Measurements from ENCODE around the gene KIF5A.
"Not testable (repeated sequence)": the region's sequence is repeated elsewhere in the genome, so short reads cannot be mapped to it uniquely, and the experiment has no call there.

The KIF5A gene

GRCh38 chr12:57585156-57585555 lies 35.3 kb downstream of the KIF5A start:
- no peak for DNase-seq

DNA sequence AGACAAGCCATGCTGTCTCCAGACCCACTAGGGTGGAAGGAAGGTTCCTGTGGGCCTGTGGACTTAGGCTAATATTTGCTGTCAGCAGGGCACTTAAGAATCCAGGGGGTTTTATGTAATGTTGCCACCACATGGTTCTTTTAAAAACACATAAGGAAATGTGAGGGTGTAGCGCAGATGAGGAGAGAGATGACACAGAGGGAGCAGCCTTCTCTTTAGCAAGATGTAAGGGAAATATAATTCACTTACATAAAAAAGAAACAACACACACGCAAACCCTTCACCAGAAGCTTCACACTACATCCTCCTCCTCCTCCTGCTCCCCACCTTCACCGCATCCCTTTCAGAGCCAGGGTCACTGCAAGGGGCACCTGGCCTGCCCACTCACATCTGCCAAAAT lies 36.3 kb downstream of the KIF5A start:
- DNase-seq: no peak

DNA sequence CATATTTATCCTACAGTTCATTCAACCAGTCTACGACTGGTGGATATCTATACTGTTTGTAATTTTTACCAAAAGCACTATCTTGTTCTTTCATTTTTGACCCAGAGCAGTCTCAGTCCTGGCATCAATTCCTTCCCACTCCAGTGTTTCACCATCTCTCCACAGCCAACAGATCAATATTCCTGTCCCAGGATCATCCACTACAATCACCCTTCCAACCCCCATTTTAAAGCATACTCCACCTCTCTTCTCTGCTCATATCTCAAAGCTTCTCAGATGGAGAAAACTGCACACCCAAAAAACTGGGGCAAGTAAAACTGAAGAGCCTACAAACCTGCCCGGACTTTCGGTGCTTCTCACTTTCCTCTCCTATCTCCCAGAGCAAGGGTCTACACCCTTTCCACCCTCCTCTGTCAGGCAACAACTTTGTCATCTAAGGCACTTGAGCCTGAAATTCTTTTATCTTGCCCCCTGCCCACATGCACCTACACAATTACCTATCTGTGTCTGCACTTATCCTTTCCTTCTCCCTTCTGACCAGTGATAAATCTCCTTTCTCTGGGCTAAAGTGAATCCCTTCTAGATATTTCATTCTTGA lies 37.1 kb downstream of the KIF5A start:
- no peak for DNase-seq

DNA sequence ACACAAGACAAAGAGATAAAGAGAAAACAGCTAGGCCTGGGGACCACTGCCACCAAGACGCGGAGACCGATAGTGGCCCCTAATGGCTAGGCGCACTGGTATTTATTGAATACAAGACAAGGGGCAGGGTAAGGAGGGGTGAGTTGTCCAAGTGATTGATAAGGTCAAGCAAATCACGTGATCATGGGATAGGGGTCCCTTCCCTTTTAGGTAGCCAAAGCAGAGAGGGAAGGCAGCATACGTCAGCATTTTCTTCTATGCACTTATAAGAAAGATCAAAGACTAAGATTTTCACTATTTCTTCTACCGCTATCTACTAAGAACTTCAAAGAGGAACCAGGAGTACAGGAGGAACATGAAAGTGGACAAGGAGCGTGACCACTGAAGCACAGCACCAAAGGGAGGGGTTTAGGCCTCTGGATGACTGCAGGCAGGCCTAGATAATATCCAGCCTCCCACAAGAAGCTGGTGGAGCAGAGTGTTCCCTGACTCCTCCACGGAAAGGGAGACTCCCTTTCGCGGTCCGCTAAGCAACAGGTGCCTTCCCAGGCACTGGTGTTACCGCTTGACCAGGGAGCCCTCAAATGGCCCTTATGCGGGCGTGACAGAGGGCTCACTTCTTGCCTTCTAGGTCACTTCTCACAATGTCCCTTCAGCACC lies 39.2 kb downstream of the KIF5A start:
- DNase-seq: not testable (repeated sequence)

DNA sequence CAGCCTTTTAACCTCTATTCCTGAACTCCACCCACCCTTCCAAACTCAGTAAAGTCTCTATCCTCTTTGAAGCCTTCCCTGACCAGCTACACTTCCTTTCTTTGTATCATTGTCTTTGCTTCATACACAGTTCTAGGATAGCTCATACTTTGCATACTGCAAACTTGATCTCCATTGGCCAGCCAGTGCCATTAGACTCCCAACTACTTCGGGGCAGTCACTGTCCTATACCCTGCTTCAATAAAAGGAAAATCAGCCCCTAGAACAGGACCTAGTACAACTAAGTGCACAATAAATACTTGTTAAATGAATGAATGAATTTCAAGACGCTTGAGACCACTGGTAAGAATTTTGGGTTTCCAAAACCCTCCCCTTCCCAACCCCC lies 40.6 kb downstream of the KIF5A start:
- DNase-seq: no peak

GRCh38 chr12:57590864-57591781 lies 41.3 kb downstream of the KIF5A start, which contains the start of gene PIP4K2C:
Gene PIP4K2C, plus strand, starts transcription at chr12:57591192. Its CDS starts 98 bp downstream, at chr12:57591290.
- DNase-seq: peak; percentile 79

DNA sequence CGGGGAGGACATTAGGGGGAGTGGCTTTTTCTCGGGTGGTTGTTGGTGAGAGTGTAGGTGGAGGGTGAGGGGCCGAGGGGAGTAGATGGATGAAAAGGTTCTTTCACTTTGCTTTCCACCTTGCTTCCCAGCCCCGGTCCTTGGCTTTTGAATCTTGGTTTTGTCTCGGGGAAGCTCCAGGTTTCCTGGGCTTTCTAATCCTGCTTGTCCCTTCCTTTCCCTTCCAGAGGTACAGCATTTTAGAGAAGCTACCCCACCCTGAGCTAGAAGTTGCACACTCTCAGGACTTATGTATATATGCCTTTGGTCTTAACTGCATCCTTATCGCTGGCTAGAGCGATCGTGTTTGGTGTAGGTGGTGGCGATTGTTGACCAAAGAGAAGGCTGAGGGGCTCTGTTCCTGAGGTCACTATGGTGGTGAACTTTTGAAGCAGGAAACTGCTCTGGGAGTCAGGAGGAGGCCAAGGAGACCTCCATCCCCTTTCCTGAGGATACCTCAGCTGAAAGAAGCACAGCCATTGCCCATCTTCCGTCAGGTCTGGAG lies 42.0 kb downstream of the KIF5A start:
- no peak for DNase-seq

- no peak for DNase-seq
Measured at GRCh38 chr12:57592551-57593165, 42.8 kb downstream of the KIF5A start.

GRCh38 chr12:57593187-57593586 lies 43.3 kb downstream of the KIF5A start:
- no peak for DNase-seq

GRCh38 chr12:57600395-57600794 lies 50.6 kb downstream of the KIF5A start:
- DNase-seq: no peak

- DNase-seq: no peak
Measured at GRCh38 chr12:57602544-57602943, 52.7 kb downstream of the KIF5A start.

GRCh38 chr12:57603324-57603723 lies 53.5 kb downstream of the KIF5A start:
- no peak for DNase-seq

- no peak for DNase-seq
Measured at GRCh38 chr12:57603815-57604453, 54.1 kb downstream of the KIF5A start.

- peak; percentile 47 for DNase-seq
Measured at GRCh38 chr12:57604454-57604991, 54.7 kb downstream of the KIF5A start, which contains the start of gene DTX3. Gene DTX3, plus strand, starts transcription at chr12:57604824. Its CDS starts 1,694 bp downstream, at chr12:57606518.

- no peak for DNase-seq
Measured at GRCh38 chr12:57604992-57605810, 55.4 kb downstream of the KIF5A start.

- no peak for DNase-seq
Measured at GRCh38 chr12:57605811-57606311, 56.0 kb downstream of the KIF5A start.

DNA sequence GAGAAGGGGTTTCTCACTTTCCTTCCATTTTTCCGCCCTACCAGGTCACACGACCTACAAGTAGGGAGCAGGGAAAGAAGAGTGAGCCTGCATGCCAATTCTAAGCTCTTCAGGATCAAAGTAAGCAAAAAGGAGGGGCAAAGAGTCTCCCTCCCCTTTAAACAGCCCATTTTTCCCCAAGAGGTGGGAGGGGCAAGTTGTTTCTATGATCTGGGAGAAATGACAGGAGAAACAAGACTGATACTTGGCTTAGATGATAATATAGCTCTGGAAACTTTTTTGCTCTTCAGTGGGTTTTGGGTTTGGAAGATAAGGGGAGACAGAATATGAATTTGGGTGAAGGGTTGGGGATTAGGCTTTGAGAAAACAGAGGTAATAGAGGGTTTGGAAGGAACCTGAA lies 56.6 kb downstream of the KIF5A start:
- DNase-seq: no peak

DNA sequence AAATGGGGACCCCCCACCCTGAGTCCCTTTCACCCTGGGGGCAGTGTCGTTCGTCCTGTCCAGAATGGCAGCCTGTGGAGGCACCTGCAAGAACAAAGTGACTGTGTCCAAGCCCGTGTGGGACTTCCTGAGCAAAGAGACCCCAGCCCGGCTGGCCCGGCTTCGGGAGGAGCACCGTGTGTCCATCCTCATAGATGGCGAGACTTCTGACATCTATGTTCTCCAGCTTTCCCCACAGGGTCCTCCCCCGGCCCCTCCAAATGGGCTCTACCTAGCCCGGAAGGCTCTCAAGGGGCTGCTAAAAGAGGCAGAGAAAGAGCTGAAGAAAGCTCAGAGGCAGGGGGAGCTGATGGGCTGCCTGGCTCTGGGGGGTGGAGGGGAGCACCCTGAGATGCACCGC lies 57.0 kb downstream of the KIF5A start:
- DNase-seq: no peak

- no peak for DNase-seq
Measured at GRCh38 chr12:57607958-57608663, 58.3 kb downstream of the KIF5A start.

- DNase-seq: no peak
Measured at GRCh38 chr12:57609101-57609780, 59.4 kb downstream of the KIF5A start.
